MM.1S (cell line): ENCODE measurements around the gene PITPNM1.

Source experiments
- EZH2 ChIP-seq: fragments of 300-600 bp; sonication (generic); optimal IDR thresholded peaks from 2 replicates; pipeline ENCODE3; 2017; ENCODE audit warnings: low read depth, mild to moderate bottlenecking, antibody characterized with exemption, low read length, mixed read lengths
- EZH2phosphoT487 ChIP-seq: fragments of 300-600 bp; sonication (generic); IDR thresholded peaks from 2 replicates; pipeline ENCODE4 v1.6.1; 2018; ENCODE audit warnings: antibody characterized with exemption, low read length
- TF ChIP-seq, protein P1 (sequence below): fragments of 300-600 bp; sonication (generic); IDR thresholded peaks from 2 replicates; pipeline ENCODE4 v1.5.1; 2016; ENCODE audit warnings: antibody characterized with exemption, low read length, mixed read lengths

DNA sequence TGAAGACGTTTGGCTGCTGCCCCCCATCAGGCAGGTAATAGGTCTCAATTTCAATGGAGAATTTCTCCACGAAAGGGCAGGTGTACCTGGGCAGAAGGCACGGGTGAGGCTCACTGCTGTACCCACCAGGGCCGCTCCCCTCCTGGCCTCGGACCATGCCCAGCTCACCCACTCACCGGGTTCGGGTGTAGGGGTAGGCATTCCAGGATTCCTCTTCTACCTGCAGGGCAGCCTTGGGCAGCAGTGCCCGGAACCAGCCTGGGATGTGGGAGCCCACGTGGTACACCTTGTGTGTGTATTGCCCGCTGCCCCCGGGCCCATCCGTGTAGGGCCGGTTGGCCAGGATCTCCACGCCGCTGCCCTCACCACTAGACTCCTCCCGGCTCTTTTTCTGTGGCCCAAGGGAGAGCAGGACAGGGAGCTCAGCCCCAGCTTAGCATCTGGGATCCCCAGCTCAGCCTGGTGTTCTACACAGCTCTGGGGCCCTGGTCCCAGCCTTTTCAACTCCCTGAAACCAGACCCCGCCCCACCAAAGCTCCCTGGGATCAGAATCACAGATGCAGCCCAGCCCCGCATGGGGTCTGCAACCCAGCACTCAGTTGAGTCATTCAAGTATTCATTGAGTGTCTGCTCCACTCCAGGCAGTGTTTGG lies 2.7 kb downstream of the PITPNM1 start:
- TF ChIP-seq, protein P1, sequence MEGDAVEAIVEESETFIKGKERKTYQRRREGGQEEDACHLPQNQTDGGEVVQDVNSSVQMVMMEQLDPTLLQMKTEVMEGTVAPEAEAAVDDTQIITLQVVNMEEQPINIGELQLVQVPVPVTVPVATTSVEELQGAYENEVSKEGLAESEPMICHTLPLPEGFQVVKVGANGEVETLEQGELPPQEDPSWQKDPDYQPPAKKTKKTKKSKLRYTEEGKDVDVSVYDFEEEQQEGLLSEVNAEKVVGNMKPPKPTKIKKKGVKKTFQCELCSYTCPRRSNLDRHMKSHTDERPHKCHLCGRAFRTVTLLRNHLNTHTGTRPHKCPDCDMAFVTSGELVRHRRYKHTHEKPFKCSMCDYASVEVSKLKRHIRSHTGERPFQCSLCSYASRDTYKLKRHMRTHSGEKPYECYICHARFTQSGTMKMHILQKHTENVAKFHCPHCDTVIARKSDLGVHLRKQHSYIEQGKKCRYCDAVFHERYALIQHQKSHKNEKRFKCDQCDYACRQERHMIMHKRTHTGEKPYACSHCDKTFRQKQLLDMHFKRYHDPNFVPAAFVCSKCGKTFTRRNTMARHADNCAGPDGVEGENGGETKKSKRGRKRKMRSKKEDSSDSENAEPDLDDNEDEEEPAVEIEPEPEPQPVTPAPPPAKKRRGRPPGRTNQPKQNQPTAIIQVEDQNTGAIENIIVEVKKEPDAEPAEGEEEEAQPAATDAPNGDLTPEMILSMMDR, result no peak
- TF ChIP-seq EZH2 (no peak), EZH2phosphoT487 (no peak)
